HCT116 (cell line): Measurements from ENCODE around the gene MYH11.

ENCODE experiments used
- CTCF ChIP-seq, 3 experiments: fragments of 200-600 bp in 1 of 3; sonication (generic) in 1 of 3; IDR thresholded peaks in 2 of 3; conservative IDR thresholded peaks in 1 of 3; 2 replicates each; pipeline ENCODE4 v1.5.1; 2012 to 2017; ENCODE audit warnings: low read depth in 2 of 3, low read length in 2 of 3, antibody characterized with exemption in 1 of 3, borderline replicate concordance in 1 of 3, control low read depth in 1 of 3, mild to moderate bottlenecking in 1 of 3, mixed read lengths in 1 of 3, mixed run types in 1 of 3, moderate library complexity in 1 of 3; ENCODE audit not compliant: insufficient read depth in 1 of 3
- EZH2 ChIP-seq: fragments of 200-600 bp; sonication (generic); IDR thresholded peaks from 2 replicates; pipeline ENCODE4 v1.6.1; 2017; ENCODE audit warnings: antibody characterized with exemption, mixed run types
- POLR2A ChIP-seq: IDR thresholded peaks from 2 replicates; pipeline ENCODE4 v1.7.0; 2011; ENCODE audit warnings: borderline replicate concordance; ENCODE audit not compliant: insufficient read depth, insufficient read length; ENCODE audit errors: extremely low read depth
- SP1 ChIP-seq: IDR thresholded peaks from 2 replicates; pipeline ENCODE4 v1.6.1; 2012; ENCODE audit warnings: low read depth
- SRF ChIP-seq: IDR thresholded peaks from 2 replicates; pipeline ENCODE4 v1.6.1; 2012; ENCODE audit warnings: low read depth
- ZBTB33 ChIP-seq: IDR thresholded peaks from 2 replicates; pipeline ENCODE4 v1.6.1; 2011; ENCODE audit warnings: mild to moderate bottlenecking, low read length, moderate library complexity; ENCODE audit not compliant: insufficient replicate concordance; ENCODE audit errors: extremely low read depth
- ZFX ChIP-seq: fragments of 450-650 bp; IDR thresholded peaks from 2 replicates; pipeline ENCODE4 v1.6.1; 2017

- TF ChIP-seq ZBTB33 (no peak), ZFX (no peak), SRF (no peak), SP1 (no peak), POLR2A (no peak), CTCF (IDR thresholded peaks at IDR 0.05 in 2 of 3, conservative IDR thresholded peaks at IDR 0.05 in 1 of 3; ENCODE audit: borderline replicate concordance in 1 of 3, insufficient read depth in 1 of 3, low read depth in 2 of 3, low read length in 2 of 3) (no peak), EZH2 (no peak)
Observed at GRCh38 chr16:15885560-15886001, 28.8 kb upstream of the MYH11 start.
